NCI-H1417 treated with DMSO at 0.1 percent for 48 hours (cell line): ENCODE measurements around the gene SLC5A10.
"Not testable (repeated sequence)": the region's sequence is repeated elsewhere in the genome, so short reads cannot be mapped to it uniquely, and the experiment has no call there.

Source experiments
- DNase-seq: peaks from one replicate; lab custom pipeline; 2025; lab: John Stamatoyannopoulos, UW

Gene SLC5A10

DNA sequence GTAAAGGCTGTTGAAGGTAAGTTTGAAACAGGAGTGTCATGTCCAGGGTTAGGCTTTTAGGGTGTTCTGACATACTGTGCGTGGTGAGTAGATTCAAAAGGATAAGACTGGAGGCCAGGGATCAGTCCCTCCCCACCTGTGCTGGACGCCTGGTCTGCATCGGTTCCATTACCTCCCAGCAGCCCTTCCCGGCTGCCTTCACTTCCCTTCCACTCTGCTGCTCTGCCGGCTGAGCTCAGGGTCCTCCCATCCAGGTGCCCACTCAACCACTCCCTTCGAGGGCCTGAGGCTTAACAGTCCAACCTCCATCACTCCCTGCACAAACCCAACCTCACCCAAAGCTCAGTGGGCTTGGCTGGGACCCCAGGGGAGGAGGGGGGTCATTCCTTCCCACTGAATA lies 4.1 kb upstream of the SLC5A10 start:
- no peak for DNase-seq

DNA sequence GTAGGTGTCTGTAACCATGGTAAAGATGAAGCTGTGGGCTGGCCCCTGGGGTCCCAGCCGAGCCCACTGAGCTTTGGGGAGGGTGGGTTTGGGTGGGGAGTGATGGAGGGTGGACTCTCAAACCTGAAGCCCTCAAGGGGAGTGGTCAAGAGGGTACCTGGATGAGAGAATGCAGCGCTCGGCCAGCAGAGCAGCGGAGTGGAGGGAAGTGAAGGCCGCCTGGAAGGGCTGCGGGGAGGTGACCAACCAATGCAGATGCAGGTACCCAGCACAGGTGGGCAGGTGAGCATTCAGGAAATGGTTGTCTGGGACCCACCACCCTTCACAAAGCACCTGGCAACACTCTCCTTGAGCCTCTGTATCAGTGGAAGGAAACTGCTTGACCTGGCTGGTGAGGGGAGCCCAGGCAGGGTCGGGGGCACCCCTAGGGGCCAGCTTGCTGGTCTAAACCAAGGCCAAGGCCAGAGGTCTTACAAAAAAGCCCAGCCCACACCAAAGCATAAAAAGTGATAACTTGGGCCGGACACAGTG lies 3.4 kb upstream of the SLC5A10 start:
- DNase-seq, result no peak

DNA sequence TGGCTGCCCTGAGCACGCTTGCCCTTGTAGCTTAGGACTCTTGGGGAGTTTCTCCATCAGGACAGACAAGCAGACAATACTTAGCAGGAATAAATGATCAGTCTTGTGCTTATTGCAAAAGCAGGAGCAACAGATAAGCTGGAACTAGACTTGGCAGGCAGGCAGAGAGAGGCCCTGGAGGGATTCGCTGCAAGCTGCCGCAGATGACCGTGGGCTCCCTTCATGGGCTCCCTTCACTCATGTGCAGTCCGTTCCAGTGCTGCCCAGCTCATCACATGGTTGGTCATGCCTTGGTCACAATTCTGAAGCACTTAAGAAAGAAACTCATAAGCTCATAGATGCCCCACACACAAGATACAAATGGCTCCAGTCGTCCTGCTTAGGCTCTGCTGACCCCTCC lies 2.4 kb upstream of the SLC5A10 start:
- no peak for DNase-seq

DNA sequence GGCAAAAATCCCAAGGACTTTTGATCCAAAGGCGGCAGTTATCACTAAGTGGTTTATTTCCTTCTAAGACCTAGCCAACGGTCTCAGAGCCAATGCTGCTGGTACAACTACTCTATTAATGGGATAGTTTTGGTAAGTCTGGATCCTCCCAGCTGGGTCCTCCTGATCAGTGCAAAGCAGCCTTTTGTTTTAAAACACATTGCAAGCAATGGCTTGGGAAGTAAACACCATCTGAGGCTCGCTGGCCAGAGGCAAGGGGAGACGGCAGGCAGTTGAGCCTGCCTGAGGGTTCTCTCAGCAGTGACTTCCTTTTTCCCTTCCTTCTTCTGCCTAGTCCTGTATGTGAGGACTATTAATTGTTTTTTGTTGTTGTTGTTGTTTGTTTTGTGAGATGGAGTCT lies 1.6 kb upstream of the SLC5A10 start:
- DNase-seq, result no peak

DNA sequence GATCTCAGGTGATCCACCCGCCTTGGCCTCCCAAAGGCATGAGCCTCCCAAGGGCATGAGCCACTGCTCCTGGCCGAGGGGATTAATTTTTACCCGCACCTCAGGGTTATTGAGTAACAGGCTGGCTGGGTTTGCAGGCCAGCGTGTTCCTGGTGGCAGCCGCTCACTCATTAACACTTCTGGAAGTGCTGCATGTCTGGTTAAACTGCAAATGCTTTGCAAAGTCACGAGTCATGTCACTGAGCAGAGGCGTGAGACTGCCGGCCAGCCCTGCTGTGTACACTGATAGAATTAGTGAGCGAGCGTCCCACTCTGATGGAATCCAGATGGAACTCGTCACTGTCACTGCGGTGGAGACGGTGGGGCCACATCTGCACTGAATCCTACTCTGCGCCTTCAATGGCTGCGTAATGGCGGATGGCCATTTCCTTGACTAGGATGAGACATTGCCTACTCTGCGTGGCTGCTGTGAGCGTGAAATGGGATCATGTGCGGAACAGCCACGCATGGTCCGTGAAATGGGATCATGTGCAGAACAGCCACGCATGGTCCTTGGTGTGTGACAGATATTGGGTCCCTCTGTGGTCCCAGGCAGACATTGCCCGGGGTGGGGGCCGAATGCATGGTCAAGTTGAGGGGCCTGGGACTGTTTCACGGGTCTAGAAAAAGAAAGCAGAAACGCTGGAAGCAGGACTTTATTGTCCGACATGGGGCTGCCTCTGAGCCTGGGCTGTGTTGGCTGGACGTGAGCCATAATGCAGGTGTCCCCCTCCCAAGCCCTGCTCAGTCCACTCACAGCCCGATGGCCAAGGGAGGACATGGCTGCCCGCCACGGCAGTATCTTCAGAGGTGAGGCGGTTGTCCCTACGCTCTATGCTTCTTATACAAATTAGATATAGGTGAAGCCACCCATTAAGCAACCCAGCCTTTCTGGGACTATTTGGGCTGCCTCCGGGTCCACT lies 740 bp upstream of the SLC5A10 start:
- DNase-seq, result no peak

DNA sequence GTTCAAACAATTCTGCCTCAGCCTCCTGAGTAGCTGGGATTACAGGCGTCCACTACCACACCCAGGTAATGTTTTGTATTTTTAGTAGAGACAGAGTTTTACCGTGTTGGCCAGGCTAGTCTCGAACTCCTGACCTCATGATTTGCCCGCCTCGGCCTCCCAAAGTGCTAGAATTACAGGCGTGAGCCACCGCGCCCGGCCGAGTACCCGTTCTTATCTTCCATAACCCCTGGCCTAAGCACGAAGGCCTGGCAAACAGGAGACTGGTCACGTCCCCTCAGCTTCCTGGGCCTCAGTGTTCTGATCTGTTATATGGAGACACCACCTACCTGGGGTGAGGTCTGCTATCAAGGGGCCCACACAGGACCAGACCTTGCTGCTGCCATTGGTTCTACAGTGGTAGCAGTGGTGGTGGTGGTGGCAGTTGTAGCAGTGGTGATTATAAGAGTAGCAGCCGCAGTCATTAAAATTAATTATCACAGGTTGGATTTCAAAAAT lies 1.3 kb downstream of the SLC5A10 start:
- no peak for DNase-seq

DNA sequence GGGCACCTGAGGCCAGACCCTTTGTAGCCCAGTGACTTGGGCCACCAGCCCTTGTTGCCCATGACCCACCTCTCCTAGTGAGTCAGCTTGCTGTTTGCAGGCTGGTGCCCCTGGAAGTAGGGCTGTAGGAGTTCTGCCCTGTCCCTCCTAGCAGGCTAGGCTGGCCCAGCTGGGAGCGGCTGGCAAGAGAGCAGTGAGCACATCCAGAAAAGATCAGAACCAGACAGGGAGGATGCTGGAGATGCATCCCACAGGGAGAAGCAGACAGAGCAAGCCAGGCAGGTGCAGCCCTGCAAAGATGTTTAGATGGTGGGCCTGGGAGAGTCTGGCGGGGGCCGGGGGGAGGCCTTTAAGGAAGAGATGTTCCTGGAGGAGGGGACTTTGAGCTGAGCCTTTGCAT lies 2.4 kb downstream of the SLC5A10 start:
- no peak for DNase-seq

DNA sequence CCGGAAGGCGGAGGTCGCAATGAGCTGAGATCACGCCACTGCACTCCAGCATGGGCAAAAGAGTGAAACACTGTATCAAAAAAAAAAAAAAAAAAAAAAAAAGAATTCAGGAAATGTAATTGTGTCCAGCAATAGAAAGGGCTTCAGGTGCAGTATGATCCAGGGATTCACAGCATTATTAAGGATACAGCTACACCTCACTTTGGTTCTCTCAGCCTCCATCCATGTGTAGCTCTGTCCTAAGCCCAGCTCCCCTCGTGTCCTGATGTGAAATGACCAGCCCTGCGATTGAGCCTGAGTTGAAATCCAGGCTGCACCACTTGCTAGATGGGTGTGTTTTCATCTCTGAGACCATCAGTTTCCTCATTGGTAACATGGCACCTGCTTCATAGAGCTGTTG lies 3.0 kb downstream of the SLC5A10 start:
- no peak for DNase-seq

DNA sequence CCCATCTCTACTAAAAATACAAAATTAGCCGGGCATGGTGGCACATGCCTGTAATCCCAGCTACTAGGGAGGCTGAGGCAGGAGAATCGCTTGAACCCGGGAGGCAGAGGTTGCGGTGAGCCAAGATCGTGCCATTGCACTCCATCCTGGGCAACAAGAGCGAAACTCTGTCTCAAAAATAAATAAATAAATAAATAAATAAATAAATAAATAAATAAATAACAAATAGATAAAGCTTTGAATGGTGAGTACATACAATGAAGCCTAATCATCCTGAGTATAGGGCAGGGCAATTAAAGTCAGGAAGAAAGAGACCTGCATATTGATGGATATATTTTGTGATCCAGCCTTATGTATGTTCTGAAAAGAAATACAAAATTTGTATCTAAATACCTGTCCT lies 4.1 kb downstream of the SLC5A10 start:
- not testable (repeated sequence) for DNase-seq

DNA sequence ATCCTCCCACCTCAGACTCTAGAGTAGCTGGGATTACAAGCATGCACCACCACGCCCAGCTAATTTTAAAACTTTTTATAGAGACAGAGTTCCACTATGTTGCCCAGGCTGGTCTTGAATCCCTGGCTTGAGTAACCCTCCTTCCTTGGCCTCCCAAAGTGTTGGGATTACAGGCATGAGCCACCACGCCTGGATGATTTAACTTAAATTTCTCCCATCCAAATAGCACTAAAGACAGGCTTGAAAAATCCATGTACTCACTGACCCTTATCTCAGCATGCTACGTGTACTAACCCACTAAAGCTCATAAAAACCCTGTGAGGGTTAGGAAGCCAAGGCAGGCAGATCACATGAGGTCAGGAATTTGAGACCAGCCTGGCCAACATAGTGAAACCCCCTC lies 4.6 kb downstream of the SLC5A10 start:
- no peak for DNase-seq

DNA sequence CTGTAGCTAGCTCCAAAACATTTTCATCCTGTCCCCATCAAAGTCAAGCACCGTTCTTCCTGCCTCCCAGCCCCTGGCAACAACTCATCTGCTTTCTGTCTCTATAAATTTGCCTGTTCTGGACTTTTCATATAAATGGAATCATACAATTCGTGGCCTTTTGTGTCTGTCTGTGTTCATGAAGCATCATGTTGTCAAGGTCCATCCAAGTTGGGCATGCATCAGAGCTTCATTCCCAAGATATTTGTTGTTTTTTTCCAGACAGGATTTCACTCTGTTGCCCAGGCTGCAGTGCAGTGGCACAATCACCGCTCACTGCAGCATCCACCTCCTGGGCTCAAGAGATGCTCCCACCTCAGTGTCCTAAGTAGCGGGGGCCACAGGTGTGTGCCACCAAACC lies 5.9 kb downstream of the SLC5A10 start:
- no peak for DNase-seq

DNA sequence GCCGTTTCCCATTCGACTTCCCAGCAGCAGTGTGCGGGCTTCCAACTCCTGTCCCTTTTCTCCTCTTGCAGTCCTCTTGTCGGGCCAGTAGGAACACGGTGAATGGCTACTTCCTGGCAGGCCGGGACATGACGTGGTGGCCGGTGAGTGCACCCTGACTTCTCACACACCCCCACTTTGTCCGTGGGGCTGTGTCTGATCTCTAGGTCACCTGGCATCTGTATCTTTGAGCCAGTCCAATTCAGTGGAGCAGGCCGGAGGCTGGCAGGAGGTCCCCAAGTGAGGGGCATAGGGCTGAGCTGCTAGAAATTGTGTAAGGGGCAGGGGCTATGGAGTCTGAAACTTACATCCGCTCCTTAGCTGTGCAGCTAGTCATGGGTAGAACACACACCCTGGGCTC lies 6.6 kb downstream of the SLC5A10 start:
- no peak for DNase-seq

DNA sequence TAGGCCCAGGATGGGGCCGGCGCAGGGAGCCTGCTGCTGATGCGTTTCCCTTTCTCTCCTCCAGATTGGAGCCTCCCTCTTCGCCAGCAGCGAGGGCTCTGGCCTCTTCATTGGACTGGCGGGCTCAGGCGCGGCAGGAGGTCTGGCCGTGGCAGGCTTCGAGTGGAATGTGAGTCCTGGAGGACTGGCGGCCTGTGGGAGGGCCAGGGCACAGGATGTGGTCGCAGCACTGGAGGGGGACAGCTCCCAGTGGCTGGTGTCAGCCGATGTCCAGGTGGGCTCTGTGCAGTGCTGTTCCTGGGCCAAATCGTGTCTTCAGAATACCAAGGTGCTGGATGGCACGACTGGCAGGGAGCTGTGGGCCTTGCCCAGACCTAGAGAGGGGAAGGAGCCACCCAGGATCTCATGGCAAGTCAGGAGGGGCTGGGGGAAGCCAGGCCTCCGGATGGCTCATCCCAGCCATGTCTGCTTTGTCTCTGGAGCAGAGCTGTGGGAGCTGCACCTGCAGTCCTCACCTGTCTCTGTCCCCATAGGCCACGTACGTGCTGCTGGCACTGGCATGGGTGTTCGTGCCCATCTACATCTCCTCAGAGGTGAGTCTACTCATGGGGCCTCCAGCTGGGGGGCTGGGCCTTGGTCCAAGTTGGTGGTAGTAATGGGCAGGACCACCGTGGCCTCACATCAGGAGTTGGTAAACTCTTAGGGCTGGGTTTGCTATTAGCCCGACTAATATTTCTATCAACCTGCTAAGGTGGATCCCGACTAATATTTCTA lies 7.3 kb downstream of the SLC5A10 start:
- no peak for DNase-seq

DNA sequence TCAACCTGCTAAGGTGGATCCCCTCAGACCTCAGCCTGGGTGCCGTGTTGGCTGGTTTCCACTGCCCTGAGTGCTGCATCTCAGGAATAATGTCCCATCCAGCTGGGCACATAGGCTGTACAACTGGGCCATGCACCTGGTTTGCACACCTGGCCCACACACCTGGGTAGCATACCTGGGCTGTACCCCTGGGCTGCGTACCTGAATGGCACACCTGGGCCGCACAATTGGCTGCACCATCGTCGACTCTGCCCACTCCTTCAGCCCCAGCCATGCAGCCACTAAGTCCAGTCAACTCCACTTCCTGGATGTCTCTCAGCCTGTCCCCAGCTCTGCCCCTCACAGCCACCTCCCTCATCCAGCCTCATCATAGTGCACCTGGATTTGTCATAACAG lies 7.9 kb downstream of the SLC5A10 start:
- no peak for DNase-seq

DNA sequence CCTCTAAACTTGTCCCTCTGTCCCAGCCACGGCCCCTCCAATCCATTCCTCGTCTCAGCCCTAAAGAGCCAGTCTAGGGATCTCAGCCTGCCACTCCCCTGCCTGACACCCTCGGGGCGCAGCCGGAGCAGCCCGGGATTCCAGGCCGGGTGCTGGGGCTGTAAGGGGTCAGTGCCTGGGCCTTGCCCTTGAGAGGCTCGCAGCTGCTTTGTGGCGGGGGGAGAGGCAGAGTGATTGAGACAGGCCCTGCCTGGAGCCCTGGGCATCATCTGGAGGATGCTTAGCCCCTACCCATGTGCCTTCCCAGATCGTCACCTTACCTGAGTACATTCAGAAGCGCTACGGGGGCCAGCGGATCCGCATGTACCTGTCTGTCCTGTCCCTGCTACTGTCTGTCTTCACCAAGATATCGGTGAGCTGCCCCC lies 8.3 kb downstream of the SLC5A10 start:
- no peak for DNase-seq

DNA sequence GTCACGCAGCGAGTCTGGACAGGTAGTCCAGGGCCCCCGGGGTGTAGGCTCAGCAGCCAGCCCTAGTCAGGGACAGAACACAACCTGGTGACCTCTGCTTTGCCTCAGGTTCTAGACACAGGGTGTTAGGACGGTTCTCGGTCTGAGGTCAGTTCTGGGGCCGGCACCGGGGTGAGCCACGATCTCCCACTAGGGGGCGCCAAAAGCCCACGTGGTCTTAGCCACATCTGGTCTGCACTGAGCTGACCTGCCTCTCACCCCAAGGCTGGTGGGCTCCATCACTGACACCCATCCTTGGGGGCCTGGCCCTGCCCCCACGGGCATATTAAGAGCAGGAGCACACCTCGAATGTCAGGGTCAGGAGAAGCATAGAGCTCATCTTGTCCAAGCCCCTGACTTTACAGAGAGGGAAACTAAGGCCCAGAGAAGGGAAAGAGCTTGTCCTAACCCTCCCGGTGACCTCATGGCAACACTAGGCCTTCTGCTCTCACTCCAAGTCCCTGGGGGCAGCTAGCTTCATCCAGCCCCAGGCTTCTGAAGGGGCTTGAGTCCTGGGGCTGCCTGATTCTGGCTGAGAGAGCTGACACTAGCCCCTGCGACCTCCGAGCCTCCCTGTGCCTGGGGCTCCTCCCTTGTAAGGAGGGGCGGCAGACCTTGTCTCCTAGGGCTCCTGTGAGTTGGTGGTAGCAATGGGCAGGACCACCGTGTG lies 9.0 kb downstream of the SLC5A10 start:
- peak; percentile 1 for DNase-seq

DNA sequence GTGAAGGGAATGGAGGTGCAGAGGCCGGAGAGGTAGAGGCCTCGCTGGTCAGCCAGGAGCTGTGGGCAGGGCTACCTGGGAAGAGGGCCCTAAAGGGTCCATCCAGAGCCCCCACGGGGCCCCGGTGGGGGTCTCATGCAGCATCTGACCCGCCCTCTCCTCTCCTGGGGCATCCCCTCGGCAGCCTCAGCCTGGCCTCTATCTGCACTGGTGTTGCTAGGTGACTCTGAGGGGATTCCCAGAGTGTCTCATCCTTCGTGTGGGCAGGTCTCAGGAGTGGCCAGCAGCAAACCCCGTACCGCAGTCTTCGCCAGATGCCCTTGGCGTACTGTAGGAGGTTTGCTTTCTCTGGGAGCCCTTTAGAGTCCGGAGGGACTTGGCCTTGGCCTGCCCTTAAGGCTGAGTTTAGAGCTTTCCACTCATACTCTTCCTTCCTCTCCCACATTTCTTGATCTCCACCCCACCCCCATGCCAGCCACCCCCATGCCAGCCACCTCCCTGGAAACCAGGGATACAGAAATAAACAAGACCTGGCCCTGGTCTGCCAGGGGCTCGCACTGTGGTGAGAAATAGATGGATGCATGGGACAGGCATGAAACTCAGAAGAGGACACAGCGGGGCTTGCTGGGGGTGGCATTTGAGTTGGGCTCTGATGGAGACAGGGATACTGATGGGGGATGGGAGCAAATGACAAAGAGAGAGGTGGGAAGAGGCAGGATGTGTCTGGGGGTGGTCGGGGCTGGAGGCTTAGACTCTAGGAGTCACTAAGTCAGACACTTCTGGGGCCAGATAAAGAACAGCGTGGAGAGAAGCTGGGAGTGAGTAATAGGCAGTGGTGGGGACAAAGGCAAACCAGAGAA lies 9.9 kb downstream of the SLC5A10 start:
- DNase-seq, result no peak

DNA sequence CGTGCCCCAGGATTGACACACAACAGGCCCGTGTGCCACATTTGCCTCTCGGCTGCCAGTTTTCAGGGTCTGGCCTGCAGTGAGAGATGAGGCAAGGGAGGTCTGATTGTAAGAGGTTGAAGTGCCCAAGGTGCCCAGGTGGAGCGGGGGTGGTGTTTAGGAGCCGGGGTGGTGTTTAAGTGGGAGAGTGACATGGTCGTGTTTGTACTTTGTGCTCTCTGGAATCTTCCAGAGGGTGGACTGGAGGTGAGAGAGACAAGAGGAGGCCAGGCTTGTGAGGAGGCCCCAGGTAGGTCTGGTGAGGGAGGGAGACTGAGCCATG lies 10.5 kb downstream of the SLC5A10 start:
- DNase-seq, result no peak

DNA sequence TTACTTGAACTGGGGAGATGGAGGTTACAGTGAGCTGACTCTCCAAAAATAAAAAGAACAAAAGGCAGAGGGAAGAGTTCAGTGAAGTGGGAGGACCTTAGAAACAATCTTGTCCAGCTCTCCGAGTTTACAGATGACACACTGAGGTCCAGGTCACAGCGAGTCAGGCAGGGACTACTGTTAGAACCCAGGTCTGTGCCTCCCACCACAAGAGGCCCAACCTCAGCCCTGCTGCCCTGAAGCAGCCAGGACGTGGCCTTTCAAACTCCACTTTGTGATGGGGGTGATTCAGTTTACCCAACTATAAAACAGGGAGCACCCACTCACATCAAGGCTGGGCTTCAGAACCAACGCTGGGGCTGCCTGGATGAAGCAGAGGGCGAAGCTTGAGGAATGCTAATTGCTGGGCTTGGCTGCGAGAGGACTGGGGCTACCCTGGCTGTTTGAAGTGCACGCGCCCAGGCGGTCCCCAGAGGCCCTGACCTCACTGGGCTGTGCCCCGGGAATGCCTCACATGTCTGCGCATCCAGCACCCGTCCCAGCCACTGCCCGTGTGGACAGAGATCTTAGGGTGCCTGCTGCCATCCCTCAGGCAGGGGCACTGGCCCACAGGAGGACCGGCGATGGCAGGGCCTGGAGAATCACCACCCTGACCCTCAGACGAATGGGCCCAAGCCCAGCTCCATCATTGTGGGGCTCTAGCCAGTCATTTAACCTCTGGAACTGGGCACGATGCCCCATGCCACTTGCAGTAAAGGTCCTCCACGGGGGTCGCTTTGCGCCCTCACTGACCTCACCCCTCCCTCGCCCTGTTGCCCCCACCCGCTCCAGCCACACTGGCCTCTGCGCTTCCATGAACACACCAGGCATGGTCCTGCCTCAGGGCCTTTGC lies 11.4 kb downstream of the SLC5A10 start:
- DNase-seq, result no peak

DNA sequence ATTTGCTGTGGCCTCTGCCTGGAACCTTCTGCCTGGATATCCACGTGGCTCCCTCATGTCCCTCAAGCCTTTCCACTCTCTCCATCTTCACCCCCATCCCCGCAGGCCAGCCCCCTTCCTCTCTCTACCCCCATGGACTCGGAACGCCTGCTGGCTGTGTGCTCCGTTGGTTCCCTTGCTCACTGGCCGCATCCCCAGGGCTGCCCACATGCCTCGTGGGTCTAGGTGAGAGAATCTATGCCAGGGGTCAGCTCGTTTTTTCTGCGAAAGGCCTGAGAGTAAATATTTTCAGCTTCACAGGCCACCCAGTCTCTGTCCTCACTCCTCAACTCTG lies 12.0 kb downstream of the SLC5A10 start:
- no peak for DNase-seq
